Osteoblast (primary cell): ENCODE results near the gene FSTL4. TPM values are rescaled to one million over a fixed set of nuclear protein-coding genes. Genes with fewer than 3 reads are reported as not detected.

ENCODE experiments used
- DNase-seq: peaks from one replicate; pipeline ENCODE4 v3.0.0; 2011; ENCODE audit warnings: low spot score, mixed read lengths; ENCODE audit not compliant: insufficient read length; ENCODE audit errors: missing footprints
- H2AFZ ChIP-seq: 2 replicates; pipeline ENCODE4 v1.6.0; 2011; ENCODE audit warnings: mild to moderate bottlenecking, low read length
- H3K27ac ChIP-seq: 2 replicates; pipeline ENCODE4 v1.5.1; 2011; ENCODE audit warnings: mild to moderate bottlenecking, low read depth, low read length, moderate library complexity
- H3K27me3 ChIP-seq: 2 replicates; pipeline ENCODE4 v1.6.0; 2012; ENCODE audit warnings: mild to moderate bottlenecking, control low read depth, inconsistent platforms, low read length, moderate library complexity; ENCODE audit not compliant: insufficient read depth
- H3K36me3 ChIP-seq: 2 replicates; pipeline ENCODE4 v1.5.1; 2011; ENCODE audit warnings: mild to moderate bottlenecking, low read length, control low read depth, moderate library complexity; ENCODE audit not compliant: insufficient read depth
- H3K4me1 ChIP-seq: 2 replicates; pipeline ENCODE4 v1.5.1; 2011; ENCODE audit warnings: mild to moderate bottlenecking, low read length, control low read depth, moderate library complexity; ENCODE audit not compliant: insufficient read depth
- H3K4me2 ChIP-seq: 2 replicates; pipeline ENCODE4 v1.6.0; 2011; ENCODE audit warnings: mild to moderate bottlenecking, low read length; ENCODE audit not compliant: insufficient read depth
- H3K4me3 ChIP-seq: fragments of 200-600 bp; sonication (generic); 3 replicates; pipeline ENCODE4 v1.5.1; 2012; ENCODE audit warnings: mild to moderate bottlenecking, low read length, inconsistent platforms; ENCODE audit not compliant: insufficient read depth
- H3K79me2 ChIP-seq: 2 replicates; pipeline ENCODE4 v1.6.0; 2012; ENCODE audit warnings: mild to moderate bottlenecking, low read length, control low read depth, inconsistent platforms; ENCODE audit not compliant: insufficient read depth
- H3K9me3 ChIP-seq: 2 replicates; pipeline ENCODE4 v1.5.1; 2011; ENCODE audit warnings: low read depth, low read length, control low read depth
- H4K20me1 ChIP-seq: 2 replicates; pipeline ENCODE4 v1.6.0; 2012; ENCODE audit warnings: mild to moderate bottlenecking, low read length, control low read depth; ENCODE audit not compliant: insufficient read depth
- CTCF ChIP-seq: IDR thresholded peaks from 2 replicates; pipeline ENCODE4 v1.5.1; 2011; ENCODE audit warnings: mild to moderate bottlenecking, low read depth, low read length, moderate library complexity; ENCODE audit errors: extremely low read depth
- total RNA-seq: library from RNA; depleted of rRNA; stranded (reverse); fragments of >200 nt; gene quantifications from 2 replicates; pipeline ENCODE4 v1.2.3, GENCODE V29; 2012

The FSTL4 gene
- total RNA-seq, 1 donor = not detected

- Histone ChIP-seq H3K36me3 (no peaks in the 10 kb centered on the region), H3K4me1 (no peaks in the 10 kb centered on the region), H3K4me2 (no peak overlapping the region), H3K4me3 (no peak overlapping the region), H3K27me3 (peaks cover 5% of the 10 kb centered on the region), H2AFZ (no peak overlapping the region), H4K20me1 (no peaks in the 10 kb centered on the region), H3K27ac (no peak overlapping the region), H3K9me3 (no peaks in the 10 kb centered on the region), H3K79me2 (no peaks in the 10 kb centered on the region)
- no peak for TF ChIP-seq CTCF
- no peak for DNase-seq
Observed at GRCh38 chr5:133644000-133644865, 31.9 kb upstream of the FSTL4 start.

GRCh38 chr5:133643365-133643764, 31.0 kb upstream of the FSTL4 start:
- Histone ChIP-seq H3K4me3 (no peak overlapping the region), H3K4me1 (no peaks in the 10 kb centered on the region), H3K79me2 (no peaks in the 10 kb centered on the region), H3K27ac (no peak overlapping the region), H4K20me1 (no peaks in the 10 kb centered on the region), H3K27me3 (peaks cover 5% of the 10 kb centered on the region), H3K9me3 (no peaks in the 10 kb centered on the region), H3K4me2 (no peak overlapping the region), H2AFZ (no peak overlapping the region), H3K36me3 (no peaks in the 10 kb centered on the region)
- TF ChIP-seq CTCF = no peak
- no peak for DNase-seq

GRCh38 chr5:133642153-133642722, 29.9 kb upstream of the FSTL4 start:
- Histone ChIP-seq H3K27ac (no peak overlapping the region), H4K20me1 (no peaks in the 10 kb centered on the region), H3K4me2 (no peak overlapping the region), H2AFZ (no peak overlapping the region), H3K79me2 (no peaks in the 10 kb centered on the region), H3K4me3 (no peak overlapping the region), H3K36me3 (no peaks in the 10 kb centered on the region), H3K27me3 (peaks cover 5% of the 10 kb centered on the region), H3K4me1 (no peaks in the 10 kb centered on the region), H3K9me3 (no peaks in the 10 kb centered on the region)
- no peak for DNase-seq
- no peak for TF ChIP-seq CTCF

- H3K4me1 ChIP-seq = no peaks in the 10 kb centered on the region
- no peaks in the 10 kb centered on the region for H3K9me3 ChIP-seq
- no peaks in the 10 kb centered on the region for H4K20me1 ChIP-seq
- H3K27me3 ChIP-seq = peaks cover 5% of the 10 kb centered on the region
- no peak for DNase-seq
- H3K4me2 ChIP-seq = no peak overlapping the region
- no peak for TF ChIP-seq CTCF
- H3K4me3 ChIP-seq = no peak overlapping the region
- H2AFZ ChIP-seq = no peak overlapping the region
- no peaks in the 10 kb centered on the region for H3K79me2 ChIP-seq
- no peak overlapping the region for H3K27ac ChIP-seq
- H3K36me3 ChIP-seq = no peaks in the 10 kb centered on the region
Observed at GRCh38 chr5:133641683-133642082, 29.3 kb upstream of the FSTL4 start.
